ENCODE measurements around the gene HIGD2A. TPM values are rescaled to one million over a fixed set of nuclear protein-coding genes. Genes with fewer than 3 reads are reported as not detected.

The HIGD2A gene
- polyA plus RNA-seq, 3 donors, result 101 to 298 (median 260) TPM

DNA sequence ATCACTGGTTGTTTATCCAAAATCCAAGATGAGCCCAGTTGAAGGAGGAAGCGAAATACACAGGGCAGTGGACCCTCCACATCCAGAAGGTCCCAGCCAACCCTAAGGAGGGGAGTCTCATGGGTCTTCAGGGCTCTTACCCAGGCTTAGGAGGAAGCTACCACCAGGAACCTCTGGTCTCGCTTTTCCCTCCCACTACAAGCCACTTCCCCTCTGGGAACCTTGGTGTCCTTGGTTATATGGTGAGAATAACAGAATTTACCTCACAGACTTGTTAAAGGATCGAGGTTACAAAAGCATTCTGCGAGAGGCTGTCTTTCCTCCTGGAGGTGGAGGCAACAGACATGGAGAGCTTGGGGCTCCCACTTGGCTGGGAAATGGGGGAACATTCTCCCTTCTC lies 3.4 kb downstream of the HIGD2A start:
- H3K9ac ChIP-seq (ENCODE audit: insufficient read depth, low read length, poor library complexity, severe bottlenecking), result no peak overlapping the region
- intact Hi-C loops (cut with micrococcal nuclease), result no loop called here
- no peak overlapping the region for H3K4me3 ChIP-seq (replicated peaks in 1 of 3; ENCODE audit: low read depth in 2 of 3, low read length in 3 of 3)
- Mint-ChIP-seq H3K4me1 (peaks cover 35% of the 10 kb centered on the region), H3K4me3 (no peak overlapping the region), H3K36me3 (peaks cover 28 to 60% of the 10 kb centered on the region in 2 donors), H3K27ac (peak overlapping the region in 6 of 7 donors; percentile 15 to 73 (median 64)), H3K27me3 (ENCODE audit: low read depth in 3 of 3) (peaks cover 0 to 3% (median 1%) of the 10 kb centered on the region in 3 donors), H3K9me3 (no peaks in the 10 kb centered on the region)
- DNase-seq, result peak in 1 of 3 donors; percentile 7
- peaks cover 18 to 60% of the 10 kb centered on the region in 2 donors for H3K36me3 ChIP-seq (replicated peaks in 1 of 2; ENCODE audit: control insufficient read depth in 1 of 2, insufficient read depth in 2 of 2, low read length in 2 of 2)
- peaks cover 34 to 40% of the 10 kb centered on the region in 2 donors for H3K4me1 ChIP-seq (ENCODE audit: control insufficient read depth in 1 of 2, insufficient read depth in 2 of 2, low read length in 2 of 2)
- peaks cover 2% of the 10 kb centered on the region for H4K20me1 ChIP-seq (ENCODE audit: insufficient read depth, low read length)
- H3K4me2 ChIP-seq (replicated peaks; ENCODE audit: extremely low read depth, low read length, poor library complexity, severe bottlenecking), result no peak overlapping the region
- peak overlapping the region; percentile 27 to 69 for H3K27ac ChIP-seq (ENCODE audit: low read depth in 1 of 2, low read length in 2 of 2)
- H3K27me3 ChIP-seq (ENCODE audit: control insufficient read depth in 2 of 2, insufficient read depth in 2 of 2, low read length in 2 of 2), result no peaks in the 10 kb centered on the region
- no peaks in the 10 kb centered on the region for H3K9me3 ChIP-seq (replicated peaks in 1 of 2; ENCODE audit: control insufficient read depth in 1 of 2, insufficient read depth in 1 of 2, low read length in 2 of 2)
- no peak overlapping the region for H2AFZ ChIP-seq (ENCODE audit: insufficient read depth, low read depth, low read length, poor library complexity, severe bottlenecking)
- H3K79me2 ChIP-seq (ENCODE audit: insufficient read depth, low read length), result peaks cover 28% of the 10 kb centered on the region
- TF ChIP-seq, protein P1, sequence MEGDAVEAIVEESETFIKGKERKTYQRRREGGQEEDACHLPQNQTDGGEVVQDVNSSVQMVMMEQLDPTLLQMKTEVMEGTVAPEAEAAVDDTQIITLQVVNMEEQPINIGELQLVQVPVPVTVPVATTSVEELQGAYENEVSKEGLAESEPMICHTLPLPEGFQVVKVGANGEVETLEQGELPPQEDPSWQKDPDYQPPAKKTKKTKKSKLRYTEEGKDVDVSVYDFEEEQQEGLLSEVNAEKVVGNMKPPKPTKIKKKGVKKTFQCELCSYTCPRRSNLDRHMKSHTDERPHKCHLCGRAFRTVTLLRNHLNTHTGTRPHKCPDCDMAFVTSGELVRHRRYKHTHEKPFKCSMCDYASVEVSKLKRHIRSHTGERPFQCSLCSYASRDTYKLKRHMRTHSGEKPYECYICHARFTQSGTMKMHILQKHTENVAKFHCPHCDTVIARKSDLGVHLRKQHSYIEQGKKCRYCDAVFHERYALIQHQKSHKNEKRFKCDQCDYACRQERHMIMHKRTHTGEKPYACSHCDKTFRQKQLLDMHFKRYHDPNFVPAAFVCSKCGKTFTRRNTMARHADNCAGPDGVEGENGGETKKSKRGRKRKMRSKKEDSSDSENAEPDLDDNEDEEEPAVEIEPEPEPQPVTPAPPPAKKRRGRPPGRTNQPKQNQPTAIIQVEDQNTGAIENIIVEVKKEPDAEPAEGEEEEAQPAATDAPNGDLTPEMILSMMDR (IDR thresholded peaks at IDR 0.05), result no peak
- no CpG with 5 or more reads among the region's 4 CpGs for WGBS (ENCODE audit: insufficient coverage)

DNA sequence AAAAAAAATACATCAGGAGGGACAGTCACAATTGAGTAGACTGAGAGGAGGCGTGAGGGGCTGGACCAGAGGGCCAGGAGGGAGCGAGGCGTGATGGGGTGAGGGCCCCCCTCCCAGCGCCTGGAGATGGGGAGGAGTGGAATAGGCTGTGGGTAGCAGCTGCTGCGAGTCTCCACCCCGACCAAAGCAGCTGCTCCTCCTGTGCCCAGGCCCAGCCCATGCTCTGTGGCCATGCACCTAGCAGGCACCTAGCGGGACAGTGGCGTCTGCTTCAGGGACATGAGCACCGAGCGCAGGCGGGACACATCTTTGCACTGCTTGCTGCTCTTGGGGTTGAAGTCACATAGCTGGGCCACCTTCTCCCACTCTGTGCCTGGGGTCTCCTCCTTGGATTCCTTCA lies 4.0 kb downstream of the HIGD2A start:
- H3K9me3 ChIP-seq (replicated peaks in 1 of 2; ENCODE audit: control insufficient read depth in 1 of 2, insufficient read depth in 1 of 2, low read length in 2 of 2), result no peaks in the 10 kb centered on the region
- no peak overlapping the region for H2AFZ ChIP-seq (ENCODE audit: insufficient read depth, low read depth, low read length, poor library complexity, severe bottlenecking)
- 96% methylated on average over 8 of the region's 11 CpGs for WGBS (ENCODE audit: insufficient coverage)
- H3K9me3 Mint-ChIP-seq, result no peaks in the 10 kb centered on the region
- H3K36me3 Mint-ChIP-seq, result peaks cover 31 to 63% of the 10 kb centered on the region in 2 donors
- H3K27ac ChIP-seq (ENCODE audit: low read depth in 1 of 2, low read length in 2 of 2), result peak overlapping the region; percentile 27 to 69
- peaks cover 20 to 65% of the 10 kb centered on the region in 2 donors for H3K36me3 ChIP-seq (replicated peaks in 1 of 2; ENCODE audit: control insufficient read depth in 1 of 2, insufficient read depth in 2 of 2, low read length in 2 of 2)
- no peaks in the 10 kb centered on the region for H4K20me1 ChIP-seq (ENCODE audit: insufficient read depth, low read length)
- no peak overlapping the region for H3K4me3 ChIP-seq (replicated peaks in 1 of 3; ENCODE audit: low read depth in 2 of 3, low read length in 3 of 3)
- no peak overlapping the region for H3K9ac ChIP-seq (ENCODE audit: insufficient read depth, low read length, poor library complexity, severe bottlenecking)
- H3K4me1 ChIP-seq (ENCODE audit: control insufficient read depth in 1 of 2, insufficient read depth in 2 of 2, low read length in 2 of 2), result peaks cover 30 to 35% of the 10 kb centered on the region in 2 donors
- DNase-seq, result no peak
- H3K4me3 Mint-ChIP-seq, result no peak overlapping the region
- TF ChIP-seq, protein P1 (IDR thresholded peaks at IDR 0.05), result no peak
- H3K27me3 Mint-ChIP-seq (ENCODE audit: low read depth in 3 of 3), result peaks cover 0 to 4% (median 1%) of the 10 kb centered on the region in 3 donors
- peaks cover 22% of the 10 kb centered on the region for H3K79me2 ChIP-seq (ENCODE audit: insufficient read depth, low read length)
- peak overlapping the region in 4 of 7 donors; percentile 55 to 73 (median 66) for H3K27ac Mint-ChIP-seq
- H3K4me2 ChIP-seq (replicated peaks; ENCODE audit: extremely low read depth, low read length, poor library complexity, severe bottlenecking), result no peak overlapping the region
- intact Hi-C loops (cut with micrococcal nuclease), result no loop called here
- no peaks in the 10 kb centered on the region for H3K27me3 ChIP-seq (ENCODE audit: control insufficient read depth in 2 of 2, insufficient read depth in 2 of 2, low read length in 2 of 2)
- H3K4me1 Mint-ChIP-seq, result peaks cover 30% of the 10 kb centered on the region
